ENCODE measurements around the gene SMAD3. TPM values are rescaled to one million over a fixed set of nuclear protein-coding genes. Genes with fewer than 3 reads are reported as not detected.

The SMAD3 gene
- total RNA-seq, 1 donor from 2014 or later: 25.7 TPM

- ATAC-seq: no peak
- Histone ChIP-seq H3K4me3 (no peak overlapping the region), H3K27me3 (ENCODE audit: low read depth) (peaks cover 13% of the 10 kb centered on the region), H3K27ac (no peak overlapping the region), H3K36me3 (no peaks in the 10 kb centered on the region), H3K4me1 (peaks cover 35% of the 10 kb centered on the region), H3K9me3 (no peaks in the 10 kb centered on the region)
- no peak for DNase-seq
- intact Hi-C loops (cut with DNase I): no loop called here
- TF ChIP-seq CTCF (IDR thresholded peaks at IDR 0.05): no peak
These were observed 35.2 kb upstream of the SMAD3 start for GRCh38 chr15:67030036-67030762.

DNA sequence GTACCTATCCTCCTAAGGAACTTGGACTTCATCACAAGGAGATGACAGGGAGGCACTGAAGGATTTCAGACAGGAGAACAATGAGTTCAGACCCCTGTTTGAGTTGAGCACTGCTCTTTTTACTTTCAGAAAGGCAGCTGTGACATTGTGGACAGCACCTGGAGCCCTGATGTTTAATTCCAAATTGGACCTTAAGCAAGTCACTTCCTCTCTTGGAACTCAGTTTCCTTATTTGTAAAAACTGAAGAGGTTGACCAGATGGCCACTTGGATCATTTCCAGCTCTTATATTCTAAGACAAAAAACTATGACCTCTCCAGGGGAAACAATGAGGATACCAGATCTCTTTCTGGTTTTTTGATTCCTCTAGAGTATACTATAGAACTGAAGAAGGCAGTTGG lies 34.1 kb upstream of the SMAD3 start:
- Histone ChIP-seq H3K36me3 (no peaks in the 10 kb centered on the region), H3K27me3 (ENCODE audit: low read depth) (peaks cover 13% of the 10 kb centered on the region), H3K4me3 (no peak overlapping the region), H3K9me3 (no peaks in the 10 kb centered on the region), H3K4me1 (peaks cover 24% of the 10 kb centered on the region), H3K27ac (no peak overlapping the region)
- TF ChIP-seq CTCF (IDR thresholded peaks at IDR 0.05): no peak
- ATAC-seq (no peak), DNase-seq (no peak)
- intact Hi-C loops (cut with DNase I): no loop called here

DNA sequence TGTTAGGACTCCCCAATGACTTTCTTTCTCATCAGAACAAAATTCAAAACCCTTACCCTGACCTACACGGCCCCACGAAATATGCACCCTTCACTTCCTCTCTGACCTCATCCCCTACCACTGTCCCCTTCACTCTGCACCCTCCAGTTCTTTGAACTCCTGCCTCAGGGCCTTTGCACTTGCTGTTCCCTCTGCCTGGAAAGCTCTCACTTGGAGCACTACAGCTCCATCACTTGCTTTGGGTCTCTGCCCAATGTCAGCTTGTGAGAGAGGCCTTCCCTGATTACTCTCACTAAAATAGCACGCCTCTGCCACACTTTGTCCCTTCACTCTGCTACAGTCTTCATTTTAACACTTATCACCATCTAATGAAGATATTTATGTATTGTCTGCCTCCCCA lies 32.8 kb upstream of the SMAD3 start:
- peaks cover 16% of the 10 kb centered on the region for H3K4me1 ChIP-seq
- H3K27ac ChIP-seq: no peak overlapping the region
- DNase-seq: no peak
- intact Hi-C loops (cut with DNase I): no loop called here
- H3K9me3 ChIP-seq: no peaks in the 10 kb centered on the region
- H3K4me3 ChIP-seq: no peak overlapping the region
- H3K27me3 ChIP-seq (ENCODE audit: low read depth): peaks cover 13% of the 10 kb centered on the region
- ATAC-seq: no peak
- TF ChIP-seq CTCF (IDR thresholded peaks at IDR 0.05): no peak
- H3K36me3 ChIP-seq: no peaks in the 10 kb centered on the region

- H3K27me3 ChIP-seq (ENCODE audit: low read depth): peaks cover 13% of the 10 kb centered on the region
- DNase-seq (no peak), ATAC-seq (peak; percentile 29 to 32)
- H3K9me3 ChIP-seq: no peaks in the 10 kb centered on the region
- H3K27ac ChIP-seq: no peak overlapping the region
- H3K36me3 ChIP-seq: no peaks in the 10 kb centered on the region
- peak overlapping the region; percentile 46 for H3K4me3 ChIP-seq
- peaks cover 16% of the 10 kb centered on the region for H3K4me1 ChIP-seq
- intact Hi-C loops (cut with DNase I): no loop called here
- TF ChIP-seq CTCF (IDR thresholded peaks at IDR 0.05): no peak
These were observed 32.4 kb upstream of the SMAD3 start for GRCh38 chr15:67033012-67033411.

DNA sequence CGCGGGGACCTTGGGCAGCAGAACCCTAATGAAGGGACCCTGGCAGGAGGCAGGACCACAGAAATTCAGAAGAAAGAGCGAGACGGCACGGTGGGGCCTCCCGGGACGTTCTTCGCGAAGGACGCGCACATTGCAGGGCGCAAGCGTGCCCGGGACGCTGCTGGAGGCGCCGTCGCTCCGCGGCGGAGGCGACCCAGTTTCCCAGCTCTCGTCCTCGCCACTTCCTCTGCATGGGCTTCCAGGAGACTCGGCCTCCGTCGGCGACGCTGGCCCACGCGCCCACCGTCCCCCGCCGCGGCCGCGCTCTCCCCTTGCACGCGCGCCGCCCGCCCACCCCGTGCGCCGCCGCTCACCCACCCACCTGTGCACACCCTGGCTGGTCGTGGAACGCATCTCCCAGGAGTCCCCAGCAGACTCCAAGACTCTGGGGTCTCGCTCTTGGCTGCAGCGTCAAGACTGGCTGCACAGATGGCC lies 31.8 kb upstream of the SMAD3 start:
- no peak for TF ChIP-seq CTCF (IDR thresholded peaks at IDR 0.05)
- DNase-seq (no peak), ATAC-seq (peak; percentile 47 to 78)

More for the DNA sequence above, 31.8 kb upstream of the SMAD3 start:
- intact Hi-C loops (cut with DNase I): no loop called here
- Histone ChIP-seq H3K4me3 (peak overlapping the region; percentile 46), H3K9me3 (no peaks in the 10 kb centered on the region), H3K27me3 (ENCODE audit: low read depth) (peaks cover 13% of the 10 kb centered on the region), H3K36me3 (no peaks in the 10 kb centered on the region), H3K4me1 (peaks cover 16% of the 10 kb centered on the region), H3K27ac (no peak overlapping the region)

All from lower lobe of right lung (tissue), 2 donors.